ENCODE measurements around the gene FCRL6. TPM values are rescaled to one million over a fixed set of nuclear protein-coding genes. Genes with fewer than 3 reads are reported as not detected.
A peak's percentile ranks its signal among the peaks of the same experiment; 100 is the strongest.

The FCRL6 gene
- total and polyA plus RNA-seq, 2 donors (not counting 3 experiments of a cell fraction or from before 2014, with no cell fraction given), result 0.06 TPM; not detected in 1

- intact Hi-C loops (cut with micrococcal nuclease) (no loop called here), dilution Hi-C loops (cut with MboI; ENCODE audit: extremely low pct_ligation_motif_present, low sequenced_read_pairs) (no loop called here)
- H2AFZ ChIP-seq (ENCODE audit: low read depth, low read length), result no peak overlapping the region
- no peak overlapping the region for H3K4me3 ChIP-seq (replicated peaks in 1 of 3; ENCODE audit: insufficient read depth in 1 of 3, low read depth in 1 of 3, low read length in 3 of 3)
- TF ChIP-seq FOS (IDR thresholded peaks at IDR 0.05; ENCODE audit: borderline replicate concordance, insufficient read depth, low read length) (peak; percentile 17), POLR2A (IDR thresholded peaks at IDR 0.05; ENCODE audit: low read depth, low read length) (no peak), GATA2 (IDR thresholded peaks at IDR 0.05; ENCODE audit: insufficient read depth, insufficient read length, low read depth, low read length) (no peak), JUN (IDR thresholded peaks at IDR 0.05; ENCODE audit: borderline replicate concordance, insufficient read depth, insufficient read length, low read depth) (peak; percentile 66), POLR2AphosphoS5 (IDR thresholded peaks at IDR 0.05; ENCODE audit: insufficient read depth, low read depth, low read length) (peak; percentile 41), CTCF (IDR thresholded peaks at IDR 0.05; ENCODE audit: extremely low read depth in 1 of 2, insufficient read depth in 1 of 2, low read depth in 1 of 2, low read length in 2 of 2) (no peak), EZH2 (IDR thresholded peaks at IDR 0.05; ENCODE audit: borderline replicate concordance, low read depth, low read length, severe bottlenecking) (no peak), MYC (IDR thresholded peaks at IDR 0.05; ENCODE audit: low read depth, low read length) (no peak)
- TF ChIP-seq, protein P1, sequence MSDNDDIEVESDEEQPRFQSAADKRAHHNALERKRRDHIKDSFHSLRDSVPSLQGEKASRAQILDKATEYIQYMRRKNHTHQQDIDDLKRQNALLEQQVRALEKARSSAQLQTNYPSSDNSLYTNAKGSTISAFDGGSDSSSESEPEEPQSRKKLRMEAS (IDR thresholded peaks at IDR 0.05; ENCODE audit: insufficient read depth, insufficient read length), result no peak
- no peaks in the 10 kb centered on the region for H3K36me3 ChIP-seq (ENCODE audit: control insufficient read depth in 2 of 2, extremely low read depth in 1 of 2, insufficient read depth in 2 of 2, low read length in 2 of 2)
- FAIRE-seq (peak; percentile 76), DNase-seq (ENCODE audit: low read depth, low spot score) (peak; percentile 34)
- no peaks in the 10 kb centered on the region for H3K9me1 ChIP-seq (replicated peaks; ENCODE audit: control insufficient read depth, extremely low read depth, insufficient read depth, low read length)
- H3K9me3 ChIP-seq (replicated peaks; ENCODE audit: control insufficient read depth, insufficient read depth, low read length), result no peaks in the 10 kb centered on the region
- H4K20me1 ChIP-seq (replicated peaks; ENCODE audit: control insufficient read depth, extremely low read depth, insufficient read depth, low read length), result no peaks in the 10 kb centered on the region
- ChIA-PET CTCF (interaction anchor here (0.8 to 1.6 kb wide), 4 partner anchors 13 to 372 kb away, joined by 3 to 8 read pairs (median 4); no protein-coding TSS in a partner anchor), POLR2A (no interaction called here)
- H3K27me3 ChIP-seq (ENCODE audit: control insufficient read depth in 2 of 2, insufficient read depth in 2 of 2, low read length in 2 of 2), result peaks cover 15 to 32% of the 10 kb centered on the region in 2 experiments
- H3K4me1 ChIP-seq (ENCODE audit: control insufficient read depth, extremely low read depth, insufficient read depth, low read length), result peaks cover 3% of the 10 kb centered on the region
- H3K27ac ChIP-seq (ENCODE audit: insufficient read depth, low read depth, low read length), result no peak overlapping the region
- H3K9ac ChIP-seq (replicated peaks; ENCODE audit: extremely low read depth, insufficient read depth, low read length), result no peak overlapping the region
- no TSS peak for BruUV-seq (replicated peaks)
- no peak overlapping the region for H3K4me2 ChIP-seq (ENCODE audit: insufficient read depth, low read length)
- no peaks in the 10 kb centered on the region for H3K79me2 ChIP-seq (ENCODE audit: control insufficient read depth, insufficient read depth, low read length)
These were observed 15.3 kb downstream of the FCRL6 start for GRCh38 chr1:159817276-159818041.
